GM06990 (cell line): Measurements from ENCODE around the gene FECH.

ENCODE experiments used
- DNase-seq: peaks from one replicate; pipeline ENCODE4 v3.0.0-alpha.2; 2011; ENCODE audit not compliant: insufficient read length; ENCODE audit errors: extremely low read depth
- H3K27me3 ChIP-seq: replicated peaks from 2 replicates; pipeline ENCODE4 v1.6.0; 2011; ENCODE audit warnings: low read length; ENCODE audit not compliant: control insufficient read depth, insufficient read depth
- H3K36me3 ChIP-seq: 2 replicates; pipeline ENCODE4 v1.5.1; 2011; ENCODE audit warnings: low read length; ENCODE audit not compliant: control insufficient read depth, insufficient read depth
- H3K4me3 ChIP-seq: replicated peaks from 2 replicates; pipeline ENCODE4 v1.5.1; 2011; ENCODE audit warnings: low read depth, mild to moderate bottlenecking, control low read depth, low read length
- CTCF ChIP-seq: IDR thresholded peaks from 2 replicates; pipeline ENCODE4 v1.5.1; 2011; ENCODE audit warnings: low read length, control low read depth, mild to moderate bottlenecking, inconsistent platforms; ENCODE audit not compliant: insufficient read depth, poor library complexity, severe bottlenecking

FECH gene

GRCh38 chr18:57586251-57587049 is at the start of gene FECH:
FECH (minus strand) TSS chr18:57586702; CDS start chr18:57586620, 82 bp downstream.
- Histone ChIP-seq H3K4me3 (peak within 1 kb of the TSS; percentile 79), H3K27me3 (no peaks in the 10 kb centered on the region), H3K36me3 (no peaks in the 10 kb centered on the region; the same call in 1 of the 2 replicates)
- no peak for TF ChIP-seq CTCF
- DNase-seq: peak; percentile 81

- DNase-seq: no peak
- H3K4me3 ChIP-seq: no peak overlapping the region
- H3K27me3 ChIP-seq: no peaks in the 10 kb centered on the region
Observed at GRCh38 chr18:57635003-57635822, 48.7 kb upstream of the FECH start.

GRCh38 chr18:57631697-57632096 is 45.2 kb upstream of the FECH start:
- no peak for TF ChIP-seq CTCF
- Histone ChIP-seq H3K27me3 (no peaks in the 10 kb centered on the region), H3K4me3 (no peak overlapping the region), H3K36me3 (no peaks in the 10 kb centered on the region)
- no peak for DNase-seq

More at GRCh38 chr18:57635003-57635822, 48.7 kb upstream of the FECH start:
- TF ChIP-seq CTCF: no peak
- no peaks in the 10 kb centered on the region for H3K36me3 ChIP-seq

GRCh38 chr18:57630754-57631595 is 44.5 kb upstream of the FECH start:
- DNase-seq: peak; percentile 34
- no peaks in the 10 kb centered on the region for H3K36me3 ChIP-seq
- no peaks in the 10 kb centered on the region for H3K27me3 ChIP-seq
- no peak for TF ChIP-seq CTCF
- peak overlapping the region; percentile 71 for H3K4me3 ChIP-seq

- DNase-seq: peak; percentile 92
- H3K27me3 ChIP-seq: no peaks in the 10 kb centered on the region
Observed at GRCh38 chr18:57630002-57630753, 43.7 kb upstream of the FECH start.

More at GRCh38 chr18:57630002-57630753, 43.7 kb upstream of the FECH start:
- Histone ChIP-seq H3K36me3 (no peaks in the 10 kb centered on the region), H3K4me3 (peak overlapping the region; percentile 71)
- TF ChIP-seq CTCF: peak; percentile 75
